GM21825 (cell line): ENCODE results near the gene TMED4.
"Not testable (repeated sequence)": the region's sequence is repeated elsewhere in the genome, so short reads cannot be mapped to it uniquely, and the experiment has no call there.

ENCODE experiments used
- ATAC-seq: cut with Tn5 transposase; IDR thresholded peaks from one replicate; pipeline ENCODE4 v1.9.1; 2021; ENCODE audit warnings: mild to moderate bottlenecking, moderate library complexity; ENCODE audit not compliant: unreplicated experiment

The TMED4 gene

GRCh38 chr7:44607141-44608068 lies 25.4 kb upstream of the TMED4 start:
- ATAC-seq, result no peak

- peak; percentile 90 for ATAC-seq
Observed at GRCh38 chr7:44606341-44607140, 24.5 kb upstream of the TMED4 start, which contains the start of gene OGDH. TSS of gene OGDH (plus strand) at chr7:44606627. CDS start at chr7:44624344, 17,717 bp downstream.

- no peak for ATAC-seq
Observed at GRCh38 chr7:44604941-44605340, 22.9 kb upstream of the TMED4 start.

GRCh38 chr7:44603193-44603592 lies 21.2 kb upstream of the TMED4 start:
- ATAC-seq, result no peak

- no peak for ATAC-seq
Observed at GRCh38 chr7:44602576-44602910, 20.5 kb upstream of the TMED4 start.

GRCh38 chr7:44599222-44599621 lies 17.2 kb upstream of the TMED4 start:
- ATAC-seq, result no peak

- not testable (repeated sequence) for ATAC-seq
Observed at GRCh38 chr7:44597181-44597580, 15.2 kb upstream of the TMED4 start.

- no peak for ATAC-seq
Observed at GRCh38 chr7:44595934-44596635, 14.1 kb upstream of the TMED4 start.

- no peak for ATAC-seq
Observed at GRCh38 chr7:44590910-44591309, 8.9 kb upstream of the TMED4 start.

GRCh38 chr7:44587843-44588711 lies 6.0 kb upstream of the TMED4 start:
- ATAC-seq, result peak; percentile 69

GRCh38 chr7:44583146-44583865 lies 1.3 kb upstream of the TMED4 start:
- no peak for ATAC-seq

- peak; percentile 10 for ATAC-seq
Observed at GRCh38 chr7:44580945-44581878, 819 bp downstream of the TMED4 start.

GRCh38 chr7:44576228-44576627 lies 5.8 kb downstream of the TMED4 start:
- ATAC-seq, result no peak

GRCh38 chr7:44575054-44575453 lies 7.0 kb downstream of the TMED4 start:
- ATAC-seq, result no peak

- no peak for ATAC-seq
Observed at GRCh38 chr7:44574287-44574872, 7.7 kb downstream of the TMED4 start.

- ATAC-seq, result peak; percentile 93
Observed at GRCh38 chr7:44573464-44574286, 8.4 kb downstream of the TMED4 start, which contains the start of gene DDX56. TSS of gene DDX56 (minus strand) at chr7:44573908. CDS start at chr7:44573895, 13 bp downstream.

GRCh38 chr7:44572771-44573170 lies 9.3 kb downstream of the TMED4 start:
- ATAC-seq, result no peak
